ENCODE data around the gene PHF8.

GRCh38 chrX:53939127-53939526 is 105.1 kb downstream of the PHF8 start:
- TF ChIP-seq CTCF (IDR thresholded peaks at IDR 0.05; ENCODE audit: low read depth, low read length, missing input control) (no peak), YY1 (IDR thresholded peaks at IDR 0.05) (no peak), RAD21 (IDR thresholded peaks at IDR 0.05) (no peak), JUND (IDR thresholded peaks at IDR 0.05) (no peak), REST (IDR thresholded peaks at IDR 0.05) (no peak), ZBTB33 (IDR thresholded peaks at IDR 0.05) (no peak), MAX (IDR thresholded peaks at IDR 0.05) (no peak)

Data from liver (tissue), 3 donors.